ENCODE results near the gene FHL1.

The FHL1 gene

DNA sequence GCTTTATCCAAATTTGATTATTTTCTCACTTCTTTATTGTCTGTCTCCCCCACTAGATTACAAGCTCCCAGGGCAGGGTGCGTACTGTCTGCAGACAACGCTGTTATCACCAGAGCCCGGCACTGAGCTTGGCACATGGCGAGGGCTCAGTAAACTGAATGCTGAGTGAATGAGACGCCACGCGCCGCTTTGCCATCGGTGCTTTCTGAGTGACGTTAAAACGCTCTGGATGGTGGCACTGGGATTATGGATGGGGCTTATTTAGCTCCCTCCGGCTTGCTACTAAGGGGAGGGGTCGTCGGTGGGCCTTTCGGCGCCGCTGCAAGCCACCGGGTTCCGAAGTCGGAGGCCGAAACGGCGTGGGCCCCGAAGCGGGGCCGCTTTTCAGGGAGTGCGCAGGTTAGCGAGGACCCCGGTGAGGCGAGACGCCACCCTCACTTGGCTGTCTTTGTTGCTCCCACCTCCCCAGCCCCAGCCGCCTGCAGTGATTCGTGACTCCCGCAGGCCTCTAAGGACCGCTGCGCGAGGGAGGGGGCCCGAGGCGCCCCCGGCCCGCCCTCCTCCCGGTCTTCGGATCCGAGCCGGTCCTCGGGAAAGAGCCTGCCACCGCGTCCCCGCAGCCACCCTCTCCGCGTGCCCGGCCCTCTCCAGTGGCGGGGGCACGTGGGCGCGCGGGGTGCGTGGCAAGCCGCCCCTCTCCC lies 569 bp upstream of the FHL1 start:
- H3K36me3 ChIP-seq (ENCODE audit: control insufficient read depth, insufficient read depth, low read length), result no peaks in the 10 kb centered on the region
- H3K4me2 ChIP-seq (ENCODE audit: low read length), result peak overlapping the region; percentile 64
- H3K9ac ChIP-seq, result peak overlapping the region; percentile 72
- TF ChIP-seq, protein P1, sequence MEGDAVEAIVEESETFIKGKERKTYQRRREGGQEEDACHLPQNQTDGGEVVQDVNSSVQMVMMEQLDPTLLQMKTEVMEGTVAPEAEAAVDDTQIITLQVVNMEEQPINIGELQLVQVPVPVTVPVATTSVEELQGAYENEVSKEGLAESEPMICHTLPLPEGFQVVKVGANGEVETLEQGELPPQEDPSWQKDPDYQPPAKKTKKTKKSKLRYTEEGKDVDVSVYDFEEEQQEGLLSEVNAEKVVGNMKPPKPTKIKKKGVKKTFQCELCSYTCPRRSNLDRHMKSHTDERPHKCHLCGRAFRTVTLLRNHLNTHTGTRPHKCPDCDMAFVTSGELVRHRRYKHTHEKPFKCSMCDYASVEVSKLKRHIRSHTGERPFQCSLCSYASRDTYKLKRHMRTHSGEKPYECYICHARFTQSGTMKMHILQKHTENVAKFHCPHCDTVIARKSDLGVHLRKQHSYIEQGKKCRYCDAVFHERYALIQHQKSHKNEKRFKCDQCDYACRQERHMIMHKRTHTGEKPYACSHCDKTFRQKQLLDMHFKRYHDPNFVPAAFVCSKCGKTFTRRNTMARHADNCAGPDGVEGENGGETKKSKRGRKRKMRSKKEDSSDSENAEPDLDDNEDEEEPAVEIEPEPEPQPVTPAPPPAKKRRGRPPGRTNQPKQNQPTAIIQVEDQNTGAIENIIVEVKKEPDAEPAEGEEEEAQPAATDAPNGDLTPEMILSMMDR (IDR thresholded peaks at IDR 0.05), result no peak
- peak overlapping the region; percentile 89 for H3K27ac ChIP-seq
- H3K79me2 ChIP-seq, result peaks cover 20% of the 10 kb centered on the region
- peak overlapping the region; percentile 80 for H2AFZ ChIP-seq
- no peaks in the 10 kb centered on the region for H3K27me3 ChIP-seq (ENCODE audit: control insufficient read depth, insufficient read depth, low read length)
- peak overlapping the region; percentile 63 for H3K4me3 ChIP-seq (ENCODE audit: low read depth, low read length)
- H3K4me1 ChIP-seq, result no peaks in the 10 kb centered on the region
- H3K9me3 ChIP-seq (ENCODE audit: control insufficient read depth, low read length), result no peaks in the 10 kb centered on the region

GRCh38 chrX:136147976-136148375 lies 643 bp downstream of the FHL1 start:
- peak overlapping the region; percentile 76 for H3K4me3 ChIP-seq (ENCODE audit: low read depth, low read length)
- H3K9me3 ChIP-seq (ENCODE audit: control insufficient read depth, low read length), result no peaks in the 10 kb centered on the region
- TF ChIP-seq, protein P1 (IDR thresholded peaks at IDR 0.05), result no peak
- peak overlapping the region; percentile 71 for H3K4me2 ChIP-seq (ENCODE audit: low read length)
- H3K27me3 ChIP-seq (ENCODE audit: control insufficient read depth, insufficient read depth, low read length), result no peaks in the 10 kb centered on the region
- peak overlapping the region; percentile 93 for H3K27ac ChIP-seq
- no peak overlapping the region for H2AFZ ChIP-seq
- peaks cover 26% of the 10 kb centered on the region for H3K79me2 ChIP-seq
- H3K9ac ChIP-seq, result peak overlapping the region; percentile 97
- H3K36me3 ChIP-seq (ENCODE audit: control insufficient read depth, insufficient read depth, low read length), result no peaks in the 10 kb centered on the region
- H3K4me1 ChIP-seq, result no peaks in the 10 kb centered on the region

DNA sequence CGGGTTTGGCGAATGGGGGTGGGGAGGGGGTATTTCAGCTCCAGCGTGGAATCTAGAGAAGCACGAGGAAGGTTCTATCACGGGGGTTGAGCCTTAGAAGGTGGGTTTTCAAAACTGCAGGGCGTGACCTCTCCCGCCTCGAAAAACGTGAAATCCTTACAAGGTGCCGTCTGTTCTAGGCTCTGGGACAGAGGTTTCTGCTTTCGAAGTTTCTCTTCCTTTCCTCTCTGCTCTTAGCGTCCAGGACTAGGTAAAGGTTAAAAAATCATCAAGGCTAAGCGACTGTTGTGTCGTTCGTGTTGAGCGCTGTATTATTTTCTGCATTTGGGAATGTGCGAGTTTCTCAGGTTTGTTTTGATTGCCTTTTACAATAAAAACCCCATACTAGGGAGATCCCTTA lies 1.1 kb downstream of the FHL1 start:
- Histone ChIP-seq H3K9me3 (ENCODE audit: control insufficient read depth, low read length) (no peaks in the 10 kb centered on the region), H3K79me2 (peaks cover 26% of the 10 kb centered on the region), H3K9ac (peak overlapping the region; percentile 28), H3K27ac (peak overlapping the region; percentile 93), H3K4me1 (no peaks in the 10 kb centered on the region), H3K36me3 (ENCODE audit: control insufficient read depth, insufficient read depth, low read length) (no peaks in the 10 kb centered on the region), H2AFZ (no peak overlapping the region), H3K27me3 (ENCODE audit: control insufficient read depth, insufficient read depth, low read length) (no peaks in the 10 kb centered on the region), H3K4me2 (ENCODE audit: low read length) (peak overlapping the region; percentile 71), H3K4me3 (ENCODE audit: low read depth, low read length) (peak overlapping the region; percentile 76)
- TF ChIP-seq, protein P1 (IDR thresholded peaks at IDR 0.05), result no peak

DNA sequence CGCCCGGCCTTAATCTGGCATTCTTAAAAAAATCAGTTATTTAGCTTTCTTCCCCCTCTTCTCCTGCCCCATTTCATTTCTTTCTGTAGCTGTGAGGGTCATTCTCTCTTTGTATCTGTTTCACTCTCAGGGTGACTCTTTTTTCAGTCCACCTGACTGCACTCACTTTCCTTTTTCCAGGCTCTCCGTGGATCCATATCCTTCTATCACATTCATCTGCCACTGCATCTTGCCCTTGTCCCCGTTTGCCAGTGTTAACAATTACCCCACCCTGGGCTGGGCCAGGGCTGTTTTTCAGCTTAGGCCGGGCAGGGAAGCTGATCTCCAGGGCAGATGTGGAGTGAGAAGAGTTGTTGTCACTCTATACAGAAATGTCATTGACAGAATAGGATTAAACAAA lies 7.7 kb downstream of the FHL1 start:
- Histone ChIP-seq H3K4me3 (ENCODE audit: low read depth, low read length) (no peak overlapping the region), H3K4me1 (peaks cover 14% of the 10 kb centered on the region)
- TF ChIP-seq, protein P1 (IDR thresholded peaks at IDR 0.05), result no peak

More for the DNA sequence above, 7.7 kb downstream of the FHL1 start:
- Histone ChIP-seq H3K79me2 (peaks cover 27% of the 10 kb centered on the region), H3K36me3 (ENCODE audit: control insufficient read depth, insufficient read depth, low read length) (no peaks in the 10 kb centered on the region), H3K9ac (no peak overlapping the region), H2AFZ (no peak overlapping the region), H3K27ac (no peak overlapping the region), H3K27me3 (ENCODE audit: control insufficient read depth, insufficient read depth, low read length) (no peaks in the 10 kb centered on the region), H3K4me2 (ENCODE audit: low read length) (no peak overlapping the region), H3K9me3 (ENCODE audit: control insufficient read depth, low read length) (no peaks in the 10 kb centered on the region)

All from parathyroid adenoma (tissue), 2 donors.